GF-D8 (cell line): ENCODE measurements around the gene SPATA25.
"Not testable (repeated sequence)": the region's sequence is repeated elsewhere in the genome, so short reads cannot be mapped to it uniquely, and the experiment has no call there.

ENCODE experiments used
- DNase-seq: peaks from one replicate; lab custom pipeline; 2025; lab: John Stamatoyannopoulos, UW

Gene SPATA25

GRCh38 chr20:45887346-45887715 is at the start of gene SPATA25:
TSS of gene SPATA25 (minus strand) at chr20:45887622. CDS start at chr20:45887590, 32 bp downstream.
- DNase-seq: no peak

GRCh38 chr20:45935416-45936046 is 48.1 kb upstream of the SPATA25 start:
- DNase-seq: no peak

- peak; percentile 89 for DNase-seq
Observed at GRCh38 chr20:45934586-45935415, 47.4 kb upstream of the SPATA25 start, which contains the start of gene PCIF1. TSS of gene PCIF1 (plus strand) at chr20:45934683. CDS start at chr20:45939000, 4,317 bp downstream.

DNA sequence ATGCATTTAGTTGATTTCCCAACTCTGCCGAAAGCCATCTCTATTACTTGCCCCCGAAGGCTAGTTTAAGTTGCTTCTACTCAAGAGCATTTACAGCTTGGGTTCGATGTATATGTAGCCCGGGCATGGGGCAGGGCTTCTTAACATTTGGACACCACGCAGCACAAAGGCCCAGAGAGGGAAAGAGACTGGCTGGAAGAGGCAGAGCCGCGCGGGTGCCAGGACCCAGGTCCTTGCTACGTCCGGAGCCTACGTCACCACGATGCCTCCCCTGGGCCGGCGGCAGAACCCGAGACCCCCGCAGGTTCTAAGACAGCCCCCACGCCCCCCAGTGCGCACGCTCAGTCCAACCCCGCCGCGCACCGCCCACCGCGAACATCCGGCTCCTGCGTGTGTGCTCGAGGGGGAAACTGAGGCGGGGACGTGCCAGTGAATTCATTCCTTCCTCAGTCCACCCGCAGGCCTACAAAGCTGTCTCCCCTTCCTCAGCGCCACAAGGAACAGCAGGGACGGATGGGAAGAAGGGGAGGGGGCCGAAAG is 46.7 kb upstream of the SPATA25 start:
- DNase-seq: no peak

GRCh38 chr20:45933266-45934045 is 46.0 kb upstream of the SPATA25 start:
- DNase-seq: peak; percentile 65

DNA sequence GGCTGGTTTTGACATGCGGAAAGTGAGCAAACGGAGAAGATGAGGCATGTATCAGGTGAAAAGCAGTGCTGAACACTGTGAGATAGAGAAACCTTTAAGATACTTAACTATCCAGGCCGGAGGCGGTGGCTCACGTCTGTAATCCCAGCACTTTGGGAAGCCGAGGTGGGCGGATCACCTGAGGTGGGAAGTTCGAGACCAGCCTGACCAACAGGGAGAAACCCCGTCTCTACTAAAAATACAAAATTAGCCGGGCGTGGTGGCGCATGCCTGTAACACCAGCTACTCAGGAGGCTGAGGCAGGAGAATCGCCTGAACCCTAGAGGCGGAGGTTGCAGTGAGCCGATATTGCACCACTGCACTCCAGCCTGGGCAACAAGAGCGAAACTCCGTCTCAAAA is 44.3 kb upstream of the SPATA25 start:
- DNase-seq: not testable (repeated sequence)

GRCh38 chr20:45927071-45927878 is 39.9 kb upstream of the SPATA25 start:
- no peak for DNase-seq

GRCh38 chr20:45926731-45927070 is 39.3 kb upstream of the SPATA25 start:
- DNase-seq: no peak

DNA sequence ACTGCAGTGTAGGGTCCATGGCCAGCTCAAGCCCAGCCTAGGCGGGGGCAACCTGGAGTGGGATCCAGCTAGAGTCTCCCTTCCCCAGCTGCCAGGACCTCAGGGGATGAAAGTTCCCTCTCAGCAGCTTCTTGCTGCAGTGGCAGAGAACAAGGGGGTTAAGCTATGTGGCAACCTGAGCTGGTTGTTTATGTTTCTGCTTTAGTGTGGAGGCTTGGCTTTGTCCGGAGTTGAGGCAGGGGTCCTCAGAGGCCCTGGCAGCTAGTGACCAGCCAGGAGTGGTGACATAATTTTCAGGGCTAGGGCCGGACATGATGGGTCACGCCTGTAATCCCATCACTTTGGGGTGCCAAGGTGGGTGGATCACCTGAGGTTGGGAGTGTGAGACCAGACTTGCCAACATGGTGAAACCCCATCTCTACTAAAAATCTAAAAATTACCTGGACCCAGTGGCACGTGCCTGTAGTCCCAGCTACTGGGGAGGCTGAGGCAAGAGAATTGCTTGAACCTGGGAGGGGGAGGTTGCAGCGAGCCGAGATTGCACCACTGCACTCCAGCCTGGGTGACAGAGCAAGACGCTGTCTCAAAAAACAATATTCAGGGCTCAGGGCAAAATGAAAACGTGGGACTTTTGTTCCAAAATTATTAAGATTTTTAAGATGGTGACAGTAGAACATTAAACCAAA is 38.5 kb upstream of the SPATA25 start:
- no peak for DNase-seq

- DNase-seq: no peak
Observed at GRCh38 chr20:45924391-45925261, 37.2 kb upstream of the SPATA25 start.

GRCh38 chr20:45921337-45922189 is 34.1 kb upstream of the SPATA25 start:
- DNase-seq: no peak

DNA sequence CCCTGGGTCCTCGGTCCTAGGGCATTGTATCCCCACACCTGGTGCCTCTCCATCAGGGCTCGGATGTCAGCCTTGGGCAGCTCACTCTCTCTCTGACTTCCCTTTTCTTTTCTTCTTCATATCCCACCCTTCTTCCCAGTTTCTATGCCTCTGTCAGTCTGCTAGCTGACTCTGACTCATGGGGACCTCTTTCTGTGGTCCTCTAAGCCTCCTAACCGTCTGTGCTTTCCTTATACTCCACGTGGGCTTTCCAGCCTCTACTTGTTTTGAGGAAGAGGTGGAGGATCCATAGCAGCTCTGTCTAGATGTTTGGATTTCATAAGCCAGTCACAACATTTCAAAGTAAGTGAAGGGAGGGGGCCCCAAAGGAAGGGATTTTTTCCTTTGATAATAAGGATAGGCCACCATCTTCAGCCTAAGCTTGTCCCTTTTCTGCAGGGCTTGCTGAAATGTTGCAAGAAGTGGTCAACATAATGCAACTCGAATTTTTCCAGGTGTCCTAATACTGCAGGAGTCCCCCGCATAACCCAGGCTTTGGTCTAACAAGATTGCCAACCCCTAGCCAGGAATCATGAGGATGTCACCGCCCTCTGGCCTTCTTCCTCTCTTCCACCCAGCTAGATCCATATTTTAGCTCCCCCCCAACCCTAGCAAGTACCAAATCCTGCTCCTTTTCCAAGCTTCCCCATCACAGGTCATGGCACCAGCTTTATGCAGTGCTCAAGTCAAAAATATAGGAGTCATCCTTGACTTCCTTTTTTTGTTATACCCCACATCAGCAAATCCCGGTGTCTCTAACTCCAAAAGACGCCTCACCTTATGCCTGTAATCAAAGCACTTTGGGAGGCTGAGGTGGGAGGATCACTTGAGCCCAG is 33.3 kb upstream of the SPATA25 start:
- DNase-seq: no peak

GRCh38 chr20:45919542-45920399 is 32.3 kb upstream of the SPATA25 start:
- no peak for DNase-seq

DNA sequence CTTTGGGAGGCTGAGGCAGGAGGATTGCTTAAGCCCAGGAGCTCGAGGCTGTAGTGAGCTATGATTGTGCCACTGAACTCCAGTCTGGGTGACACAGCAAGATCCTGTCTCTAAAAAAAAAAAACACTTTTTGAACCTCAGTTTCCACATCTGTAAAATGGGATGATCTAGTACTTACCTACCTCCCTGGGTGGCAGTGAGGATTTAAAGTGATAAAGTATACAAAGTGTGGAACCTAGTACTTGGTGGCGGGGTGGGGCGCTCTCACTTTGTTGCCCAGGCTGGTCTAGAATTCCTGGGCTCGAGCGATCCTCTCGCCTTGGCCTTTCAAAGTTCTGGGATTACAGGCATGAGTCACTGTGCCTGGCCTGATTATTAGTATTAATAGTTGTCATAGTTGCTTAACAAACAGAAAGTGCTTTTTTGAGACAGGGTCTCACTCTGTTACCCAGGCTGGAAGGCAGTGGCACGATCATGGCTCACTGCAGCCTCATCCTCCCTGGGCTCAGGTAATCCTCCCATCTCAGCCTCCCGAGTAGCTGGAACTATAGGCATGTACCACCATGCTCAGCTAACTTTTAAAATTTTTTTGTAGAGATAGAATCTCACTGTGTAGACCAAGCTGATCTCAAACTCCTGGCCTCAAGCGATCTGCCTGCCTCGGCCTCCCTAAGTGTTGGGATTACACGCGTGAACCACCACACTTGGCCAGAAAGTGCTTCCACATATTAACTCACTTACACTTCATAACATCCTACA is 31.5 kb upstream of the SPATA25 start:
- DNase-seq: no peak

GRCh38 chr20:45918182-45918737 is 30.8 kb upstream of the SPATA25 start:
- no peak for DNase-seq

- DNase-seq: no peak
Observed at GRCh38 chr20:45917790-45918141, 30.3 kb upstream of the SPATA25 start.
